Endothelial cell (in vitro differentiated cells): ENCODE measurements around the gene NME7. TPM values are rescaled to one million over a fixed set of nuclear protein-coding genes. Genes with fewer than 3 reads are reported as not detected.

ENCODE experiments used
- DNase-seq: peaks from one replicate; pipeline ENCODE4 v3.0.0; 2021; ENCODE audit warnings: low spot score
- H3K27ac Mint-ChIP-seq: one replicate; pipeline ENCODE4 v1.8.0; 2021; ENCODE audit warnings: mixed read lengths, inconsistent platforms; ENCODE audit not compliant: unreplicated experiment
- H3K27me3 Mint-ChIP-seq: one replicate; pipeline ENCODE4 v1.8.0; 2021; ENCODE audit warnings: mild to moderate bottlenecking, moderate library complexity, mixed read lengths, inconsistent platforms; ENCODE audit not compliant: unreplicated experiment
- H3K36me3 Mint-ChIP-seq: one replicate; pipeline ENCODE4 v1.8.0; 2021; ENCODE audit warnings: mild to moderate bottlenecking, low read depth, mixed read lengths, inconsistent platforms; ENCODE audit not compliant: unreplicated experiment
- H3K4me1 Mint-ChIP-seq: one replicate; pipeline ENCODE4 v1.8.0; 2021; ENCODE audit warnings: mild to moderate bottlenecking, mixed read lengths, inconsistent platforms; ENCODE audit not compliant: unreplicated experiment
- H3K4me3 Mint-ChIP-seq: one replicate; pipeline ENCODE4 v1.8.0; 2021; ENCODE audit warnings: mild to moderate bottlenecking, mixed read lengths, inconsistent platforms; ENCODE audit not compliant: unreplicated experiment
- H3K9me3 Mint-ChIP-seq: one replicate; pipeline ENCODE4 v1.8.0; 2021; ENCODE audit warnings: mixed read lengths, inconsistent platforms; ENCODE audit not compliant: unreplicated experiment
- CTCF ChIP-seq: fragments of 200-600 bp; sonication (generic); IDR thresholded peaks from one replicate; pipeline ENCODE4 v1.5.0; 2021; ENCODE audit warnings: antibody characterized with exemption; ENCODE audit not compliant: unreplicated experiment
- total RNA-seq: library from RNA; stranded (reverse); fragmentation: NEBNext Ultra II Directional; extraction: Animal tissue kit (Norgen Biotek cat#: 25700); gene quantifications from one replicate; pipeline ENCODE4 v1.2.1, GENCODE V29; 2021; ENCODE audit not compliant: unreplicated experiment

NME7 gene
- total RNA-seq, 1 donor from 2014 or later = 18.9 TPM

GRCh38 chr1:169322138-169322537 is 45.5 kb downstream of the NME7 start:
- H3K4me3 Mint-ChIP-seq = no peak overlapping the region
- H3K36me3 Mint-ChIP-seq = no peaks in the 10 kb centered on the region
- no peaks in the 10 kb centered on the region for H3K27me3 Mint-ChIP-seq
- no peak for TF ChIP-seq CTCF
- no peak overlapping the region for H3K27ac Mint-ChIP-seq
- H3K4me1 Mint-ChIP-seq = no peaks in the 10 kb centered on the region
- H3K9me3 Mint-ChIP-seq = no peaks in the 10 kb centered on the region
- no peak for DNase-seq

GRCh38 chr1:169321539-169321938 is 46.1 kb downstream of the NME7 start:
- Mint-ChIP-seq H3K4me1 (no peaks in the 10 kb centered on the region), H3K9me3 (no peaks in the 10 kb centered on the region), H3K4me3 (no peak overlapping the region), H3K27me3 (no peaks in the 10 kb centered on the region), H3K36me3 (no peaks in the 10 kb centered on the region), H3K27ac (no peak overlapping the region)
- no peak for TF ChIP-seq CTCF
- DNase-seq = no peak

GRCh38 chr1:169318536-169319244 is 48.9 kb downstream of the NME7 start:
- H3K4me1 Mint-ChIP-seq = no peaks in the 10 kb centered on the region
- H3K36me3 Mint-ChIP-seq = no peaks in the 10 kb centered on the region
- DNase-seq = no peak
- no peaks in the 10 kb centered on the region for H3K9me3 Mint-ChIP-seq
- TF ChIP-seq CTCF = no peak
- H3K27me3 Mint-ChIP-seq = no peaks in the 10 kb centered on the region
- no peak overlapping the region for H3K4me3 Mint-ChIP-seq
- no peak overlapping the region for H3K27ac Mint-ChIP-seq

GRCh38 chr1:169316556-169316955 is 51.0 kb downstream of the NME7 start:
- Mint-ChIP-seq H3K27ac (no peak overlapping the region), H3K27me3 (no peaks in the 10 kb centered on the region)

More at GRCh38 chr1:169316556-169316955, 51.0 kb downstream of the NME7 start:
- no peaks in the 10 kb centered on the region for H3K4me1 Mint-ChIP-seq
- H3K9me3 Mint-ChIP-seq = no peaks in the 10 kb centered on the region
- no peaks in the 10 kb centered on the region for H3K36me3 Mint-ChIP-seq
- H3K4me3 Mint-ChIP-seq = no peak overlapping the region
- DNase-seq = no peak
- no peak for TF ChIP-seq CTCF
